ENCODE data around the gene NUP160. TPM values are rescaled to one million over a fixed set of nuclear protein-coding genes. Genes with fewer than 3 reads are reported as not detected.
"Not testable (repeated sequence)": the region's sequence is repeated elsewhere in the genome, so short reads cannot be mapped to it uniquely, and the experiment has no call there.

NUP160 gene
- total RNA-seq, 2 donors from 2014 or later = 22.7 to 35.4 TPM

DNA sequence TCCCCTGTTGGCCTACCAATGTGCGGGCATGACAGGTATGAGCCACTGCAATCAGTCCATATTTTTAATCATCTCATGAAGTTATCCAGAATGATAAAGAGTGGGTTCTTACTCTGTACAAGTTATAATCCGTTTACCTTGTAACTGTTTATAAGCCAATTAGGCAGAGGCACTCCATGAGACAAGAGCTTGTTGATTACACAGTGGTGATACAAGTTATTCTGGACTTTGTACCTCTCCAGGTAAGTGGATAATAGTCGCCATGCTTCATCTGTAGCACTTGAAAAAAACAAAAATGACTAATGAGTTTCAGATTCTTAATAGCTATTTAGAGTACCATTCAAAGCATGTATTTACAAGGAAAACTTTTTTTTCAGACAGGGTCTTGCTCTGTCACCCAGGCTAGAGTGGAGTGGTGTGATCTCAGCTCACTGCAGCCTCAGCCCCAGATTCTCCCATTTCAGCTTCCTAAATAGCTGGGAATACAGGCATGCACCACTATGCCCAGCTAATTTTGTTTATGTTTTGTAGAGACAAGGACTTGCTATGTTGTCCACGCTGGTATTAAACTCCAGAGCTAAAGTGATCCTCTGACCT lies 63.3 kb downstream of the NUP160 start:
- no peaks in the 10 kb centered on the region for H3K4me1 ChIP-seq
- H3K9me3 ChIP-seq = no peaks in the 10 kb centered on the region
- no peaks in the 10 kb centered on the region for H3K27me3 ChIP-seq
- no peak overlapping the region for H3K4me3 ChIP-seq
- H3K36me3 ChIP-seq = peaks cover 4% of the 10 kb centered on the region
- H3K27ac ChIP-seq = no peak overlapping the region
- intact Hi-C loops (cut with DNase I) = no loop called here
- no peak overlapping the region for H3K9ac ChIP-seq (ENCODE audit: low read depth in 2 of 2, low read length in 2 of 2)
- TF ChIP-seq, protein P1, sequence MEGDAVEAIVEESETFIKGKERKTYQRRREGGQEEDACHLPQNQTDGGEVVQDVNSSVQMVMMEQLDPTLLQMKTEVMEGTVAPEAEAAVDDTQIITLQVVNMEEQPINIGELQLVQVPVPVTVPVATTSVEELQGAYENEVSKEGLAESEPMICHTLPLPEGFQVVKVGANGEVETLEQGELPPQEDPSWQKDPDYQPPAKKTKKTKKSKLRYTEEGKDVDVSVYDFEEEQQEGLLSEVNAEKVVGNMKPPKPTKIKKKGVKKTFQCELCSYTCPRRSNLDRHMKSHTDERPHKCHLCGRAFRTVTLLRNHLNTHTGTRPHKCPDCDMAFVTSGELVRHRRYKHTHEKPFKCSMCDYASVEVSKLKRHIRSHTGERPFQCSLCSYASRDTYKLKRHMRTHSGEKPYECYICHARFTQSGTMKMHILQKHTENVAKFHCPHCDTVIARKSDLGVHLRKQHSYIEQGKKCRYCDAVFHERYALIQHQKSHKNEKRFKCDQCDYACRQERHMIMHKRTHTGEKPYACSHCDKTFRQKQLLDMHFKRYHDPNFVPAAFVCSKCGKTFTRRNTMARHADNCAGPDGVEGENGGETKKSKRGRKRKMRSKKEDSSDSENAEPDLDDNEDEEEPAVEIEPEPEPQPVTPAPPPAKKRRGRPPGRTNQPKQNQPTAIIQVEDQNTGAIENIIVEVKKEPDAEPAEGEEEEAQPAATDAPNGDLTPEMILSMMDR (IDR thresholded peaks at IDR 0.05) = no peak
- no peak for DNase-seq

DNA sequence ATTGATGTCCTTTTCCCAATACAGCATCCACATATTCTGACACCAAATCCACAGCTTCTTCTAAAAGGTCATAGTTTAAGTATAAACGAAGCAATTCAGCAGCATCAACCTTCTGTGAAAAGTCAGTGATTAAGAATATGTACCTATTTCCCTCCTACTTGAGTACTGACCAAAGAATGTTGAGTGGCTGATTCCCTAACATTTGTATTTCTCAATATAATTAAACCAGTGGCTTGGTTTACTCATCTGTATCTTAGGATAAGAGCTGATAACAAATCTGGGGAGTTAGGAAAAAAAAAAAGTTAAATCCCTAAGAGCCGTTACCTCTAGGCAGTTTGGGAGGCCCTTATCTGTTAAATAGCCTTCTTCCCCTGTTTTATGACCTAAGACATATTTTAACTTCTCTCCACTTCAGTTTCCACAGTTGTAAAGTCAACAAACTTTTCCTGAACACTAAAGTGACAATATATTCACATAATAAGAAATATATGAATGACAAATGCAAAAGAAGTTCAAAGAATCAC lies 65.0 kb downstream of the NUP160 start:
- no peak for DNase-seq
- intact Hi-C loops (cut with DNase I) = no loop called here

DNA sequence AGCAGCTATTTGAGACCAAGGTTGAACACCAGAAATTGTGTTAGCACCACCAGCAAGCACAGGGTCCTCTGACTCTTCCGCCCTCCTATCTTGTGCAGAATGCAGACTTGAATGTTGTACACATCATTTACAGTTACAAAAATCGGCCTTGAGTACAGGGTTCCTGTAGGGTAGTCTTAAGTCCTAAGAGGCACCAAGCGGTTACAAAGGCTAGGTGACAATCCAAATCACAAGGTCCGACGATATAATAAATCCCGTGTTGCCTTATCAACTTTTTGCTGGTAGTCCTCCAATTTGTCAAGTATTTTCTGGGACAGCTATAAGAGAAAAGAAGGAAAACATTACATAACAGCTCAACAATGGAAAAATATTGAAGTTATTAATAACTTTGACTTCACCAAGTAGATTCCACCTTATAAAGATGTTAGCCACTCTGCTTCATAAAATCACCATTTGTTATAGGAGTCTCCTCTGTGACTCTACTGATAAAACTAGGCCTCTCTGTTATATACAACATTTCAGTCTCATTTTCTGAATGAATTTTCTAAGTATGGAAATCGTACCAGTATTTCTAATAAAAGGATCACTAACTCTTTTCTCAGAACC lies 69.2 kb downstream of the NUP160 start:
- Histone ChIP-seq H3K4me3 (no peak overlapping the region), H3K36me3 (peaks cover 3% of the 10 kb centered on the region), H3K4me1 (no peaks in the 10 kb centered on the region), H3K27me3 (no peaks in the 10 kb centered on the region), H3K9me3 (no peaks in the 10 kb centered on the region), H3K9ac (ENCODE audit: low read depth in 2 of 2, low read length in 2 of 2) (no peak overlapping the region), H3K27ac (no peak overlapping the region)
- TF ChIP-seq, protein P1 (IDR thresholded peaks at IDR 0.05) = no peak
- no peak for DNase-seq
- intact Hi-C loops (cut with DNase I) = no loop called here

More for the DNA sequence above, 65.0 kb downstream of the NUP160 start:
- Histone ChIP-seq H3K9ac (ENCODE audit: low read depth in 2 of 2, low read length in 2 of 2) (no peak overlapping the region), H3K4me1 (no peaks in the 10 kb centered on the region), H3K9me3 (no peaks in the 10 kb centered on the region), H3K27me3 (no peaks in the 10 kb centered on the region), H3K36me3 (peaks cover 8% of the 10 kb centered on the region), H3K27ac (no peak overlapping the region), H3K4me3 (no peak overlapping the region)
- TF ChIP-seq, protein P1 (IDR thresholded peaks at IDR 0.05) = no peak

DNA sequence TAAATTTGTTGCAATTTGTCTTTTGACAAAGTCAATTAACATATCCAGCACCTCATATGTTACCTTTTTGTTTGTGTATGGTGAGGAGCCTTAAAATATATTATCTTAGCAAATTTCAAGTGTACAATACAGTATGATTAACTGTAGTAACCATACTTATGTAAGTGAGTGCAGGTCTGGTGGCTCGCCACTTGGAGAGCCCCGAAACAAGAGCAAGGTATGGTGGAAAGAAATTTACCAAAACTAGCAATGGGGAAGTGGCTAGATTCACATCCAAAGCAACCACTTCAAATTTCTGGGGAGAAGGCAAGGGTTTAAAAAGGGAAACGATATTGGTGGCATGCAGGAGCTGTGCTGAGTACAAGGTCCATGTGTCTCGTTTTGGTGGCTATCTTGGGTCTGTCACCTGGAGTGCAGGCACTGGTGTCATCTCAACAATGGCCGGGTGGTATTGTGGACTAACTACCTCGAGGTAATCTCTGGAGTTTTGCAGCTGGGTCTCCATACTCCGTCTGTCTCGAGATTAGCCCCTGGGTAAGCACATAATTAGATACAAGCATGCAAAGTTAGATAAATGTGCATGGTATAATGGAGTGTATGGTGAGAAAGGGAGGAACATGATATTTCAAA lies 72.8 kb downstream of the NUP160 start:
- TF ChIP-seq, protein P1 (IDR thresholded peaks at IDR 0.05) = no peak
- Histone ChIP-seq H3K9ac (ENCODE audit: low read depth in 2 of 2, low read length in 2 of 2) (no peak overlapping the region), H3K9me3 (no peaks in the 10 kb centered on the region), H3K36me3 (peaks cover 3% of the 10 kb centered on the region), H3K27ac (no peak overlapping the region), H3K4me3 (no peak overlapping the region), H3K27me3 (no peaks in the 10 kb centered on the region), H3K4me1 (no peaks in the 10 kb centered on the region)
- DNase-seq = no peak
- intact Hi-C loops (cut with DNase I) = no loop called here

DNA sequence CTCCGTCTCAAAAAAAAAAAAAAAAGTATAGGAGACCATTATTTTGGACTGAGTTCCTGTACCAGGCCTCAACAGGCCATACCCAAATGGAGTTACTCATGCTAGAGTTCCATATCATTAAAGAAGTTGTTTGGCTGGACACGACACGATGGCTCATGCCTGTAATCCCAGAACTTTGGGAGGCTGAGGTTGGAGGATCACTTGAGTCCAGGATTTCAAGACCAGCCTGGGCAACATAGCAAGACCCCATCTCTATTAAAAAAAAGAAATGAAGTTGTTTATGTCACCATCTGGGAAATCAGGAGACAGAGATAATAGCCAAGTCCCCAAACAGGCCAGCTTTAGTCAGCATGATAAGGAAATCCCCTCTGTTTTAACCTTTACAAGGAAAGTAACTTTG lies 74.3 kb downstream of the NUP160 start:
- Histone ChIP-seq H3K36me3 (peaks cover 3% of the 10 kb centered on the region), H3K27me3 (no peaks in the 10 kb centered on the region), H3K4me3 (no peak overlapping the region), H3K9me3 (no peaks in the 10 kb centered on the region), H3K9ac (ENCODE audit: low read depth in 2 of 2, low read length in 2 of 2) (no peak overlapping the region), H3K27ac (no peak overlapping the region), H3K4me1 (no peaks in the 10 kb centered on the region)
- TF ChIP-seq, protein P1 (IDR thresholded peaks at IDR 0.05) = no peak
- no peak for DNase-seq
- intact Hi-C loops (cut with DNase I) = no loop called here

DNA sequence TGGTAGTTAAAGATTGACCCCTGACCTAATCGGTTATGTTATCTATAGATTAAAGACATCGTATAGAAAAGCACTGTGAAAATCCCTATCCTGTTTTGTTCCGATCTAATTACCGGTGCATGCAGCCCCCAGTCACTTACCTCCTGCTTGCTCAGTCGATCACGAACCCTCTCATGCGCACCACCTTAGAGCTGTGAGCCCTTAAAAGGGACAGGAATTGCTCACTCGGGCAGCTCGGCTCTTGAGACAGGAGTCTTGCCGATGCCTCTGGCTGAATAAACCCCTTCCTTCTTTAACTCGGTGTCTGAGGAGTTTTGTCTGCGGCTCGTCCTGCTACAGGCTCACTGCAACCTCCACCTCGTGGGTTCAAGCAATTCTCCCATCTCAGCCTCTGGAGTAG lies 78.6 kb downstream of the NUP160 start:
- H3K4me3 ChIP-seq; intact Hi-C loops (cut with DNase I): not testable (repeated sequence)

More for the DNA sequence above, 78.6 kb downstream of the NUP160 start:
- not testable (repeated sequence) for H3K9me3 ChIP-seq; H3K9ac ChIP-seq (ENCODE audit: low read depth in 2 of 2, low read length in 2 of 2); H3K27me3 ChIP-seq; H3K4me1 ChIP-seq; H3K27ac ChIP-seq; H3K36me3 ChIP-seq; DNase-seq
